Parathyroid adenoma (tissue), 2 donors: ENCODE results near the gene RGS8.

ENCODE experiments used
- H2AFZ ChIP-seq: fragments of 300-600 bp; sonication (generic); one replicate; pipeline ENCODE4 v1.7.0; 2017; ENCODE audit warnings: antibody characterized with exemption, mild to moderate bottlenecking
- H3K27ac ChIP-seq: fragments of 300-600 bp; sonication (generic); one replicate; pipeline ENCODE4 v1.7.0; 2017
- H3K27me3 ChIP-seq: fragments of 300-600 bp; sonication (generic); one replicate; pipeline ENCODE4 v1.7.0; 2017; ENCODE audit warnings: low read length; ENCODE audit not compliant: control insufficient read depth, insufficient read depth
- H3K36me3 ChIP-seq: fragments of 300-600 bp; sonication (generic); one replicate; pipeline ENCODE4 v1.7.0; 2017; ENCODE audit warnings: low read length; ENCODE audit not compliant: control insufficient read depth, insufficient read depth
- H3K4me1 ChIP-seq: fragments of 300-600 bp; sonication (generic); one replicate; pipeline ENCODE4 v1.7.0; 2017; ENCODE audit warnings: control low read depth
- H3K4me2 ChIP-seq: fragments of 300-600 bp; sonication (generic); one replicate; pipeline ENCODE4 v1.7.0; 2017; ENCODE audit warnings: low read length
- H3K4me3 ChIP-seq: fragments of 300-600 bp; sonication (generic); one replicate; pipeline ENCODE4 v1.7.0; 2017; ENCODE audit warnings: low read depth, low read length
- H3K79me2 ChIP-seq: fragments of 300-600 bp; sonication (generic); one replicate; pipeline ENCODE4 v1.7.0; 2017; ENCODE audit warnings: control low read depth
- H3K9ac ChIP-seq: fragments of 300-600 bp; sonication (generic); one replicate; pipeline ENCODE4 v1.7.0; 2017; ENCODE audit warnings: mild to moderate bottlenecking
- H3K9me3 ChIP-seq: fragments of 300-600 bp; sonication (generic); one replicate; pipeline ENCODE4 v1.7.0; 2017; ENCODE audit warnings: low read length; ENCODE audit not compliant: control insufficient read depth
- TF ChIP-seq, protein P1 (sequence below): fragments of 300-600 bp; sonication (generic); IDR thresholded peaks from one replicate; pipeline ENCODE4 v1.7.0; 2017; ENCODE audit warnings: antibody characterized with exemption, mild to moderate bottlenecking
- donor health status: primary hyperparathyroidism.

The RGS8 gene

DNA sequence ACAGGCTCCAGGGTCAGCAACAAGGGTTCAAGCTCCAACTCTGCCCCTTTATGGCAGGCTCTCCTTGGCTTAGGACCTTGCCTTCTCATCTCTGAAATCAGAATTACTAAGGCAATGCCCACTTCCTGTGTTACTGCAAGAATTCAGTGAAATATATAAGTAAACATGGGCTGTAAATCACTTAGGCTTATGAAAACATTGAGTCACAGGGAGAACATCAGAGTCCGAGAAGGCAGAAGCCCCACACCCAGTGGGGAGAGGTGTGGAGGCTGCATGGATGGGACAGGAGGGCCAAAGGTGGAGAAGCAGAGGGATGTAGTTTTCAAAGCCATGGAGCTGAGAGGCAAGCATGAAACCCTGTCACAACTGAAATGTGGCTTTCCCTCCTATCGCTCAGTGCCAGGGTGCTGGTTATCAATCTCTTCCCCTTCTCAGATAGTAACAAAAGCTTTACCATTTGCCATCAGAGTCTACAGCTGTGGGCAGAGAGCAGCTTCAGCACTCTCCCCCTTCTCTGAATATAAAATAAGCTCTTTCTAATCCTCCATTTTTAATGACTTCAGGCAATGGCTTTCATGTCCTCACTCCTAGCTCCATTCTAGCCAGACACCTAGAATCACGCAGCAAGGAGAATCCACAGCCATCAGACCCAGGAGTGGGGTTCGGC, 3.4 kb downstream of the RGS8 start:
- Histone ChIP-seq H3K27ac (no peak overlapping the region), H3K4me1 (no peaks in the 10 kb centered on the region)
- TF ChIP-seq, protein P1, sequence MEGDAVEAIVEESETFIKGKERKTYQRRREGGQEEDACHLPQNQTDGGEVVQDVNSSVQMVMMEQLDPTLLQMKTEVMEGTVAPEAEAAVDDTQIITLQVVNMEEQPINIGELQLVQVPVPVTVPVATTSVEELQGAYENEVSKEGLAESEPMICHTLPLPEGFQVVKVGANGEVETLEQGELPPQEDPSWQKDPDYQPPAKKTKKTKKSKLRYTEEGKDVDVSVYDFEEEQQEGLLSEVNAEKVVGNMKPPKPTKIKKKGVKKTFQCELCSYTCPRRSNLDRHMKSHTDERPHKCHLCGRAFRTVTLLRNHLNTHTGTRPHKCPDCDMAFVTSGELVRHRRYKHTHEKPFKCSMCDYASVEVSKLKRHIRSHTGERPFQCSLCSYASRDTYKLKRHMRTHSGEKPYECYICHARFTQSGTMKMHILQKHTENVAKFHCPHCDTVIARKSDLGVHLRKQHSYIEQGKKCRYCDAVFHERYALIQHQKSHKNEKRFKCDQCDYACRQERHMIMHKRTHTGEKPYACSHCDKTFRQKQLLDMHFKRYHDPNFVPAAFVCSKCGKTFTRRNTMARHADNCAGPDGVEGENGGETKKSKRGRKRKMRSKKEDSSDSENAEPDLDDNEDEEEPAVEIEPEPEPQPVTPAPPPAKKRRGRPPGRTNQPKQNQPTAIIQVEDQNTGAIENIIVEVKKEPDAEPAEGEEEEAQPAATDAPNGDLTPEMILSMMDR = no peak

DNA sequence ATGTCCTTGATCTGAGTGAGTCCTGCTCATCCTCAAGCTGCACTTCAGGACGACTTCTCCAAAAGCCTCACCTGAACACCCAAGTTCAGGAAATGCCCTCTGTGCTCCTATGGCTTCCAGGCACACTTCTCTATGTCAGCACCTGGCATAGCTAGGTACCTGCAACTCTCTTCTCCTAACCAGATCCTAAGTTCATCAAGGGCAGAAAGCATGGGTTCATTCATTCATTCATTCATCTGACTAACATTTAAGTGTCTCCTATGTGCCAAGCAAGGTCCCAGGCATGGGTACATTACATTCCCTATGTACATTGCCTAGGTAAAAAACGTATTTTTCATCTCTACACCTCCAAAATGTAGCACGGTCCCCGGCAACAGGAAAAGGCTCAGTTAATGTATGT, 4.0 kb downstream of the RGS8 start:
- Histone ChIP-seq H3K27me3 (no peaks in the 10 kb centered on the region), H3K36me3 (no peaks in the 10 kb centered on the region), H3K4me3 (no peak overlapping the region), H3K4me2 (no peak overlapping the region), H3K79me2 (no peaks in the 10 kb centered on the region), H3K9me3 (no peaks in the 10 kb centered on the region), H2AFZ (no peak overlapping the region), H3K4me1 (no peaks in the 10 kb centered on the region), H3K27ac (no peak overlapping the region), H3K9ac (no peak overlapping the region)
- TF ChIP-seq, protein P1 = no peak

More for the DNA sequence above, 3.4 kb downstream of the RGS8 start:
- H3K27me3 ChIP-seq = no peaks in the 10 kb centered on the region
- no peaks in the 10 kb centered on the region for H3K9me3 ChIP-seq
- no peaks in the 10 kb centered on the region for H3K79me2 ChIP-seq
- H3K4me2 ChIP-seq = no peak overlapping the region
- no peaks in the 10 kb centered on the region for H3K36me3 ChIP-seq
- no peak overlapping the region for H3K4me3 ChIP-seq
- H2AFZ ChIP-seq = no peak overlapping the region
- no peak overlapping the region for H3K9ac ChIP-seq

DNA sequence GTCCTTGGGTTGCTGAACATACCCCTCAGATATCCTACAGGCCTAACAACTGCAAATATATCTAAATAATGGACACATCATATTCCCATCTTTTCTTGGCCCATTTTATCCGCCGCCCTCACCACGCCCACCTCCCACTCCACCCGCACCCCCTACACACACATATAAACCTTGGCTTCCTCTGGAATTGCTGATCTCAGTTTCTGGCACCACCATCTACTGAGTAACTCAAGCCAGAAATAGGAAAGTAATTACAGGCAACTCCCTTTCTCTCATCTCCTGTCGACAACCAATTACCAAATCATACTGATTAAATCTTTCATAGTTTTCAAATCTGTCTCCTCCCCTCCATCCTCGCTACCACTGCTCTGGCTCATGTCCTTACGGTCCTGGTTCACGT, 4.7 kb downstream of the RGS8 start:
- H2AFZ ChIP-seq = no peak overlapping the region
- H3K27ac ChIP-seq = no peak overlapping the region
- no peaks in the 10 kb centered on the region for H3K36me3 ChIP-seq
- H3K4me3 ChIP-seq = no peak overlapping the region
- H3K27me3 ChIP-seq = no peaks in the 10 kb centered on the region
- H3K9ac ChIP-seq = no peak overlapping the region
- no peaks in the 10 kb centered on the region for H3K79me2 ChIP-seq
- TF ChIP-seq, protein P1 = no peak
- no peaks in the 10 kb centered on the region for H3K9me3 ChIP-seq
- no peak overlapping the region for H3K4me2 ChIP-seq
- no peaks in the 10 kb centered on the region for H3K4me1 ChIP-seq

DNA sequence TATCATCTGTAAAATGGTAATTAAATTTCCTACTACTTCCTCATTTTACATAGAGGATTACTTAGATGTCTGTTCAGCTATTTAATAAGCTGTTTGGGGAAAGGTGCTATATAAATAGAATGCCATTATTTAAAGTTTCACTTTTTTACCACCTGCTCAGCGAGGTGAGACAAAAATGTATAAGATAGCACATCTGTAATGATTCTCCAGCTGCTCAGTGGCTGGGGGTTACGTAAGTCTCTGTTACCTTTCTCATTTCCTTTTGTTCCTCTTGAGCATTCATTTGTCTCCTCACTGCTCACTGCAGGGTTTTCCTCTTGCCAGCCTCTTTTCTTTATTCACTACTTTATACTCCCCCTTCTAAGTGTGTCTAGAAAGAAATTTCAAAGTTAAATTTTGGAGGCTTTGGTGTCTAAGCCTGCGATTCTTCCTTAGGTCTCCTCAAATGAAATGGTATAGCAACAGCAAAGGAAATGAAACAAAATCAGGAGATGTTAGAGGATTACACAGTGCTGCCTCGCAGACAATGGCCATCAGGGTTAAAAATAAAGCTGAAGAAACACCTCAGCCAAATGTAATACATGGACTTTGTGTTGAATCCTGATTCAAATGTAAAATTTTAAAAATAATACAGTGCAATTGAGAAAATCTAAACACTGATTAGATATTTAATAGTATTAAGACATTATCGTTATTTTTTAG, 6.8 kb downstream of the RGS8 start:
- Histone ChIP-seq H3K4me1 (no peaks in the 10 kb centered on the region), H3K9ac (no peak overlapping the region), H3K36me3 (no peaks in the 10 kb centered on the region), H3K4me2 (no peak overlapping the region), H2AFZ (no peak overlapping the region), H3K9me3 (no peaks in the 10 kb centered on the region), H3K27me3 (no peaks in the 10 kb centered on the region), H3K4me3 (no peak overlapping the region), H3K27ac (no peak overlapping the region), H3K79me2 (no peaks in the 10 kb centered on the region)
- TF ChIP-seq, protein P1 = no peak
